ENCODE data around the gene PSMB2.

DNA sequence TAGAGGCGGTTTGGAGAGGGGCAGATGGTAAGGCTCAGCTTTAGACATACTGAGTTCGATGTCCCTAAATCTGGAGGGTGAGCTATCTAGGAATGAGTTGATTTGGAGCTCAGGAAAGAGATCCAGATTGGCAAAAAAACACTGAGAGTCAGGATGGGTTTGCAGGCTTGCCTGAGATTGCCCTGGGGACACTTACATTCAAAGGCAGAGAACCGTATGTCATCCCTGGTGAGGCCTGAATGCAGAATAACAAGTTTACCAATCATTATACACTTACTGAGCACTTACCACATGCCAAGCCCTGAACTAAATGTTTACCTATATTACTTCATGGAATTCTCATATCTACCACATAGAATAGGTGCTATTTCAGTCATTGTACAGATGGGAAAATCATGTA, 40.7 kb downstream of the PSMB2 start:
- TF ChIP-seq, protein P1, sequence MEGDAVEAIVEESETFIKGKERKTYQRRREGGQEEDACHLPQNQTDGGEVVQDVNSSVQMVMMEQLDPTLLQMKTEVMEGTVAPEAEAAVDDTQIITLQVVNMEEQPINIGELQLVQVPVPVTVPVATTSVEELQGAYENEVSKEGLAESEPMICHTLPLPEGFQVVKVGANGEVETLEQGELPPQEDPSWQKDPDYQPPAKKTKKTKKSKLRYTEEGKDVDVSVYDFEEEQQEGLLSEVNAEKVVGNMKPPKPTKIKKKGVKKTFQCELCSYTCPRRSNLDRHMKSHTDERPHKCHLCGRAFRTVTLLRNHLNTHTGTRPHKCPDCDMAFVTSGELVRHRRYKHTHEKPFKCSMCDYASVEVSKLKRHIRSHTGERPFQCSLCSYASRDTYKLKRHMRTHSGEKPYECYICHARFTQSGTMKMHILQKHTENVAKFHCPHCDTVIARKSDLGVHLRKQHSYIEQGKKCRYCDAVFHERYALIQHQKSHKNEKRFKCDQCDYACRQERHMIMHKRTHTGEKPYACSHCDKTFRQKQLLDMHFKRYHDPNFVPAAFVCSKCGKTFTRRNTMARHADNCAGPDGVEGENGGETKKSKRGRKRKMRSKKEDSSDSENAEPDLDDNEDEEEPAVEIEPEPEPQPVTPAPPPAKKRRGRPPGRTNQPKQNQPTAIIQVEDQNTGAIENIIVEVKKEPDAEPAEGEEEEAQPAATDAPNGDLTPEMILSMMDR (IDR thresholded peaks at IDR 0.05; ENCODE audit: insufficient read depth, low read length, poor library complexity, severe bottlenecking), result no peak
- no peak for TF ChIP-seq EZH2phosphoT487 (conservative IDR thresholded peaks at IDR 0.05; ENCODE audit: low read length)
